Stimulated activated naive B cell treated with anti-CD40 and anti-IgM and Interleukin-4, amounts not matched to agents 10 μg/mL and 1 μg/mL and 100 μg/mL, for 72 hours (primary cell): ENCODE results near the gene XRN2.
"Not testable (repeated sequence)": the region's sequence is repeated elsewhere in the genome, so short reads cannot be mapped to it uniquely, and the experiment has no call there.

Experiments
- ATAC-seq, 2 donors: fragments of 150-1000 bp; cut with Tn5 transposase; replicated peaks; 2 replicates each; pipeline ENCODE4 v1.10.0; 2021; ENCODE audit warnings: moderate library complexity in 1 of 2
- DNase-seq: peaks from one replicate; pipeline ENCODE4 v3.0.0; 2021
- H3K27ac Mint-ChIP-seq: one replicate; pipeline ENCODE4 v1.8.0; 2022; ENCODE audit warnings: mild to moderate bottlenecking, mixed read lengths
- H3K27me3 Mint-ChIP-seq, 2 donors: one replicate each; pipeline ENCODE4 v1.8.0; 2022; ENCODE audit warnings: mixed read lengths in 2 of 2
- H3K36me3 Mint-ChIP-seq, 2 donors: one replicate each; pipeline ENCODE4 v1.8.0; 2022; ENCODE audit warnings: mixed read lengths in 2 of 2, mild to moderate bottlenecking in 1 of 2
- H3K4me1 Mint-ChIP-seq, 2 donors: one replicate each; pipeline ENCODE4 v1.8.0; 2022; ENCODE audit warnings: mixed read lengths in 2 of 2, mild to moderate bottlenecking in 1 of 2
- H3K4me3 Mint-ChIP-seq, 2 donors: one replicate each; pipeline ENCODE4 v1.8.0; 2022; ENCODE audit warnings: mild to moderate bottlenecking in 2 of 2, mixed read lengths in 2 of 2, moderate library complexity in 1 of 2
- H3K9me3 Mint-ChIP-seq, 2 donors: one replicate each; pipeline ENCODE4 v1.8.0; 2022; ENCODE audit warnings: mixed read lengths in 2 of 2, mild to moderate bottlenecking in 1 of 2

The XRN2 gene

DNA sequence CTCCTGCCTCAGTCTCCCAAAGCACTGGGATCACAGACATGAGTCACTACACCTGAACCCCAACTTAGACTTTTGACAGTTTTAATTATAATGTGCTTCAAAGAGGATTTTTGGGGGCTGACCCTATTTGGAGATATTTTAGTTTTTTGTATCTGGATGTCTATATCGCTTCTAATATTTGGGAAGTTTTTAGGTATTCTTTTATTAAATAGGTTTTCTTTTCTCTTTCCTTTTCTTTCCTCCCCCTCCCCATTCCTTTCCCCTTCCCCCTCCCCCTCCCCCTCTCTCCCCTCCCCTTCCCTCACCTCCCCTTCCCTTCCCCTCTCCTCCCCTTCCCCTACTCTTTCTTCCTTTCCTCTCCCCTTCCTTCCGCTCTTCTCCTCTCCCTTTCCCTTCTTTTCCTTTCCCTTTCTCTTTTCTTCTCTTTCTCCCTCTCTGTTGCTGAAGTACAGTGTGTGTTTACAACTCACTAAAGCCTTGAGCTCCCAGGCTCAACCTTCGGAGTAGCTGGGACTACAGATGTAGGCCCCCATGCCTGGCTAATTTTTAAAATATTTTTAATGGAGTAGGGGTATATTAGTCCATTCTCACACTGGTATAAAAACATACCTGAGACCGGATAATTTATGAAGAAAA lies 118.6 kb downstream of the XRN2 start:
- Mint-ChIP-seq H3K4me3 (no peak overlapping the region), H3K36me3 (peaks cover 5% of the 10 kb centered on the region in 2 donors), H3K27me3 (peaks cover 14 to 19% of the 10 kb centered on the region in 2 donors), H3K9me3 (peaks cover 34 to 40% of the 10 kb centered on the region in 2 donors), H3K4me1 (no peaks in the 10 kb centered on the region), H3K27ac (no peak overlapping the region)
- DNase-seq (no peak), ATAC-seq (no peak)

GRCh38 chr20:21423712-21424111 lies 120.6 kb downstream of the XRN2 start:
- not testable (repeated sequence) for H3K4me1 Mint-ChIP-seq, ATAC-seq, H3K27ac Mint-ChIP-seq, DNase-seq, H3K4me3 Mint-ChIP-seq, H3K27me3 Mint-ChIP-seq, H3K36me3 Mint-ChIP-seq
- H3K9me3 Mint-ChIP-seq = peaks cover 36 to 40% of the 10 kb centered on the region in 2 donors

- Mint-ChIP-seq H3K36me3 (peaks cover 3 to 5% of the 10 kb centered on the region in 2 donors), H3K27me3 (peaks cover 13 to 15% of the 10 kb centered on the region in 2 donors), H3K27ac (no peak overlapping the region), H3K9me3 (peaks cover 34 to 37% of the 10 kb centered on the region in 2 donors), H3K4me3 (no peak overlapping the region), H3K4me1 (no peaks in the 10 kb centered on the region)
- DNase-seq (no peak), ATAC-seq (no peak)
These were observed 121.7 kb downstream of the XRN2 start for GRCh38 chr20:21424846-21425245.

DNA sequence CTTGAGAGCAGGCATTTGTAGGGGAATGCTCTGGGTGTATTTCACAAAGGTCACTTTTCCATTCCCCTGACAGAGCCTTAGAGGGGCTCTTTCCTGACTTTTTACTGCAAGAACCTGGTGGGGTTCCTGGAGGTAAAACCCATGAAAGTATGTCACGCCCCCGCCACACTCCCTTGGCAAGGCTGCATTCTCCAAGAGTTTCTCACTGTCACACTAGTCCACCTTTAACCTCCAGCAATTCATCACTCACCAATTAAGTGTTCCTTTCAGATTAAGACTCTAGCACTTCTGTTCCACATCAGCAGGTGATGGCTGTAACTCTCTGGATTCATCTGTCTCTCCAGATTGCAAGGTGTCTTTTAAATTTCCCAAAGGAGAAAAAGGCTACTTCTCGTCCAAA lies 126.9 kb downstream of the XRN2 start:
- ATAC-seq = no peak
- no peaks in the 10 kb centered on the region for H3K4me1 Mint-ChIP-seq
- H3K4me3 Mint-ChIP-seq = no peak overlapping the region
- no peak for DNase-seq
- H3K36me3 Mint-ChIP-seq = peaks cover 0 to 1% of the 10 kb centered on the region in 2 donors
- H3K27me3 Mint-ChIP-seq = peaks cover 24 to 44% of the 10 kb centered on the region in 2 donors
- no peak overlapping the region for H3K27ac Mint-ChIP-seq
- peaks cover 11 to 14% of the 10 kb centered on the region in 2 donors for H3K9me3 Mint-ChIP-seq

- Mint-ChIP-seq H3K27me3 (peaks cover 34 to 52% of the 10 kb centered on the region in 2 donors), H3K4me3 (no peak overlapping the region), H3K9me3 (no peaks in the 10 kb centered on the region), H3K4me1 (no peaks in the 10 kb centered on the region), H3K27ac (no peak overlapping the region), H3K36me3 (no peaks in the 10 kb centered on the region)
- DNase-seq = no peak
- no peak for ATAC-seq
These were observed 129.8 kb downstream of the XRN2 start for GRCh38 chr20:21432911-21433310.

- Mint-ChIP-seq H3K27ac (no peak overlapping the region), H3K4me1 (no peaks in the 10 kb centered on the region), H3K36me3 (no peaks in the 10 kb centered on the region), H3K27me3 (peaks cover 34 to 47% of the 10 kb centered on the region in 2 donors), H3K9me3 (no peaks in the 10 kb centered on the region), H3K4me3 (no peak overlapping the region)
- DNase-seq (no peak), ATAC-seq (no peak)
These were observed 130.3 kb downstream of the XRN2 start for GRCh38 chr20:21433329-21433890.

DNA sequence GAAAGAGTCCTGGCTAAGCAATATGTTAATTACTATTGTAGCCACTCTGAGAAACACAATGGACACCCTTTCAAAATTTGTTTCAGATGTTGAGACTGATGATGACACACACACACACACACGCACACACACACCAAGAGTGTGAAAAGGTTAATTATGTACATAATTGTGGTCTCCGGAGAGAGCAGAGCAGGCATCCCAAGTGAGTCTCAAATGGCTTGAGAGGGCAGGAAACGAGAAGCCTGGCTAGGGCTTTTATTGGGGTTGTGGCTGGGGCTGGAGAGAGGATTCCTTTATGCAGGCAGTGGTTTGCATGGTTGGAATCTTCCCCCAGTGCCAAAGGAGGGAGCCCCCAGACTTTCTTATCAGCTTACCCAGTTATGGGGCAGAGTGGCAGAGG lies 132.4 kb downstream of the XRN2 start:
- H3K36me3 Mint-ChIP-seq = no peaks in the 10 kb centered on the region
- DNase-seq (no peak), ATAC-seq (no peak)
- H3K9me3 Mint-ChIP-seq = no peaks in the 10 kb centered on the region
- H3K27ac Mint-ChIP-seq = no peak overlapping the region
- no peaks in the 10 kb centered on the region for H3K4me1 Mint-ChIP-seq
- no peak overlapping the region for H3K4me3 Mint-ChIP-seq
- peaks cover 25 to 31% of the 10 kb centered on the region in 2 donors for H3K27me3 Mint-ChIP-seq

GRCh38 chr20:21436205-21436604 lies 133.1 kb downstream of the XRN2 start:
- no peaks in the 10 kb centered on the region for H3K4me1 Mint-ChIP-seq
- no peak for DNase-seq
- no peak overlapping the region for H3K4me3 Mint-ChIP-seq
- no peaks in the 10 kb centered on the region for H3K9me3 Mint-ChIP-seq
- H3K27ac Mint-ChIP-seq = no peak overlapping the region
- ATAC-seq = no peak
- H3K27me3 Mint-ChIP-seq = peaks cover 25 to 32% of the 10 kb centered on the region in 2 donors
- no peaks in the 10 kb centered on the region for H3K36me3 Mint-ChIP-seq

GRCh38 chr20:21437248-21437647 lies 134.1 kb downstream of the XRN2 start:
- H3K27ac Mint-ChIP-seq = no peak overlapping the region
- no peak overlapping the region for H3K4me3 Mint-ChIP-seq
- H3K9me3 Mint-ChIP-seq = no peaks in the 10 kb centered on the region
- ATAC-seq = no peak
- no peaks in the 10 kb centered on the region for H3K4me1 Mint-ChIP-seq
- no peak for DNase-seq
- peaks cover 25 to 38% of the 10 kb centered on the region in 2 donors for H3K27me3 Mint-ChIP-seq
- no peaks in the 10 kb centered on the region for H3K36me3 Mint-ChIP-seq

DNA sequence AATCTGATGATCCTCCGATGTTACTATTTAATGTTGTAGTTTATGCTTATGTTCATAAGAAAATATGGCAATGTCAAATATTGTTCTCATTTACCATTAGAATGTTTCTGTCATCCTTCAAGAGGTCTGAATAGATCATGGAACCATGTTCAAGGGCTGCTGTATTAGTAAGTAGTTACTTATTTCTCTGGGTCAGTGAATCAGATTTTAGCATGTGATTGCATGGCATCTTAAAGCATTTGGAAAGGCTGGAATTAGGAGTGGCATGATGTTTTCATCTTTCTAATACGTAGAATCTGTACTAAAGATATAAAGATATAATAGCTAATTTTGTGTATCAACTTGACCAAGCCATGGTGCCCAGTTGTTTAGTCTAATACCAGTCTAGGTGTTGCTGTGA lies 134.7 kb downstream of the XRN2 start:
- no peak overlapping the region for H3K4me3 Mint-ChIP-seq
- peaks cover 22 to 37% of the 10 kb centered on the region in 2 donors for H3K27me3 Mint-ChIP-seq
- no peaks in the 10 kb centered on the region for H3K36me3 Mint-ChIP-seq
- no peaks in the 10 kb centered on the region for H3K9me3 Mint-ChIP-seq
- H3K4me1 Mint-ChIP-seq = no peaks in the 10 kb centered on the region
- ATAC-seq = no peak
- no peak for DNase-seq
- no peak overlapping the region for H3K27ac Mint-ChIP-seq
